Measurements from ENCODE around the gene UCKL1.

GRCh38 chr20:63963784-63964301 is 7.6 kb upstream of the UCKL1 start:
- TF ChIP-seq, protein P1, sequence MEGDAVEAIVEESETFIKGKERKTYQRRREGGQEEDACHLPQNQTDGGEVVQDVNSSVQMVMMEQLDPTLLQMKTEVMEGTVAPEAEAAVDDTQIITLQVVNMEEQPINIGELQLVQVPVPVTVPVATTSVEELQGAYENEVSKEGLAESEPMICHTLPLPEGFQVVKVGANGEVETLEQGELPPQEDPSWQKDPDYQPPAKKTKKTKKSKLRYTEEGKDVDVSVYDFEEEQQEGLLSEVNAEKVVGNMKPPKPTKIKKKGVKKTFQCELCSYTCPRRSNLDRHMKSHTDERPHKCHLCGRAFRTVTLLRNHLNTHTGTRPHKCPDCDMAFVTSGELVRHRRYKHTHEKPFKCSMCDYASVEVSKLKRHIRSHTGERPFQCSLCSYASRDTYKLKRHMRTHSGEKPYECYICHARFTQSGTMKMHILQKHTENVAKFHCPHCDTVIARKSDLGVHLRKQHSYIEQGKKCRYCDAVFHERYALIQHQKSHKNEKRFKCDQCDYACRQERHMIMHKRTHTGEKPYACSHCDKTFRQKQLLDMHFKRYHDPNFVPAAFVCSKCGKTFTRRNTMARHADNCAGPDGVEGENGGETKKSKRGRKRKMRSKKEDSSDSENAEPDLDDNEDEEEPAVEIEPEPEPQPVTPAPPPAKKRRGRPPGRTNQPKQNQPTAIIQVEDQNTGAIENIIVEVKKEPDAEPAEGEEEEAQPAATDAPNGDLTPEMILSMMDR (IDR thresholded peaks at IDR 0.05): no peak
- TF ChIP-seq EZH2 (IDR thresholded peaks at IDR 0.05) (no peak), EZH2phosphoT487 (IDR thresholded peaks at IDR 0.05) (no peak)

All from neural progenitor cell (in vitro differentiated cells).